CD4-positive, alpha-beta memory T cell (primary cell): ENCODE measurements around the gene HDAC3. TPM values are rescaled to one million over a fixed set of nuclear protein-coding genes. Genes with fewer than 3 reads are reported as not detected.
"Not testable (repeated sequence)": the region's sequence is repeated elsewhere in the genome, so short reads cannot be mapped to it uniquely, and the experiment has no call there.

Experiments
- CTCF ChIA-PET: fragments of 350-600 bp; sonication (Branson Sonifier 250); formaldehyde crosslinking; loops from one replicate; lab custom pipeline; 2021; ENCODE audit warnings: inconsistent platforms; ENCODE audit not compliant: partially characterized antibody; lab: Charles Lee
- POLR2A ChIA-PET: fragments of 350-600 bp; sonication (Branson Sonifier 250); formaldehyde crosslinking; loops from one replicate; lab custom pipeline; 2021; ENCODE audit not compliant: partially characterized antibody; lab: Charles Lee
- DNase-seq, 5 donors: peaks; one replicate each; pipeline versions ENCODE4 v3.0.0 to v3.0.0-alpha.2; 2020 to 2022; ENCODE audit warnings: mixed read lengths in 1 of 5
- H3K27ac ChIP-seq: one replicate; pipeline ENCODE4 v1.7.0; 2013; ENCODE audit warnings: low read depth, low read length
- H3K27me3 ChIP-seq: 2 replicates; pipeline ENCODE4 v1.7.0; 2013; ENCODE audit warnings: mild to moderate bottlenecking, low read length, moderate library complexity; ENCODE audit not compliant: insufficient read depth
- H3K36me3 ChIP-seq: 2 replicates; pipeline ENCODE4 v1.7.0; 2013; ENCODE audit warnings: mild to moderate bottlenecking, low read length, moderate library complexity; ENCODE audit not compliant: insufficient read depth
- H3K4me1 ChIP-seq: 2 replicates; pipeline ENCODE4 v1.7.0; 2013; ENCODE audit warnings: mild to moderate bottlenecking, low read length, moderate library complexity; ENCODE audit not compliant: insufficient read depth
- H3K4me3 ChIP-seq, 2 donors: one replicate each; pipeline ENCODE4 v1.7.0; 2013; ENCODE audit warnings: low read length in 2 of 2, mild to moderate bottlenecking in 1 of 2
- H3K9me3 ChIP-seq, 2 donors: one replicate each; pipeline ENCODE4 v1.7.0; 2013; ENCODE audit warnings: low read length in 2 of 2, control low read depth in 1 of 2; ENCODE audit not compliant: control insufficient read depth in 1 of 2
- H3K27ac Mint-ChIP-seq, 7 donors: one replicate each; pipeline ENCODE4 v1.8.0; 2020 to 2021; ENCODE audit warnings: mixed read lengths in 7 of 7, mild to moderate bottlenecking in 6 of 7, inconsistent platforms in 3 of 7, moderate library complexity in 3 of 7
- H3K27me3 Mint-ChIP-seq, 2 donors: one replicate each; pipeline ENCODE4 v1.8.0; 2020 to 2021; ENCODE audit warnings: mixed read lengths in 2 of 2
- H3K36me3 Mint-ChIP-seq, 2 donors: one replicate each; pipeline ENCODE4 v1.8.0; 2020 to 2021; ENCODE audit warnings: mixed read lengths in 2 of 2, inconsistent platforms in 1 of 2, mild to moderate bottlenecking in 1 of 2
- H3K4me1 Mint-ChIP-seq, 4 donors: one replicate each; pipeline ENCODE4 v1.8.0; 2020 to 2021; ENCODE audit warnings: mixed read lengths in 4 of 4, mild to moderate bottlenecking in 1 of 4
- H3K4me3 Mint-ChIP-seq, 8 donors: one replicate each; pipeline ENCODE4 v1.8.0; 2020 to 2021; ENCODE audit warnings: mixed read lengths in 8 of 8, mild to moderate bottlenecking in 7 of 8, moderate library complexity in 6 of 8, inconsistent platforms in 3 of 8
- H3K9me3 Mint-ChIP-seq, 8 donors: one replicate each; pipeline ENCODE4 v1.8.0; 2020 to 2021; ENCODE audit warnings: mixed read lengths in 8 of 8, mild to moderate bottlenecking in 5 of 8, inconsistent platforms in 3 of 8, moderate library complexity in 1 of 8
- intact Hi-C: fragments of 100-400 bp; cut with micrococcal nuclease; formaldehyde crosslinking; loops from one replicate; pipeline ENCODE4 v1.15.1; 2023
- polyA plus RNA-seq, 2 donors: library from polyadenylated mRNA; unstranded; fragments of 300-500 nt; fragmentation: Illumina TruSeq; gene quantifications; one replicate each; pipeline ENCODE4 v1.2.3, GENCODE V29; 2021
- total RNA-seq, 2 experiments: library from RNA; stranded (reverse); gene quantifications; one replicate each; pipeline ENCODE4 v1.2.3, GENCODE V29; 2021

Gene HDAC3
- total and polyA plus RNA-seq, 4 experiments from 2014 or later, result 85.1 to 137 (median 91.9) TPM

- Mint-ChIP-seq H3K9me3 (peaks cover 0 to 2% (median 0%) of the 10 kb centered on the region in 8 donors), H3K4me3 (peak overlapping the region in 7 of 8 donors; percentile 17 to 82 (median 56)), H3K4me1 (peaks cover 56 to 93% (median 71%) of the 10 kb centered on the region in 4 donors), H3K27ac (peak overlapping the region; percentile 49 to 93 (median 85)), H3K36me3 (peaks cover 14 to 52% of the 10 kb centered on the region in 2 donors), H3K27me3 (no peaks in the 10 kb centered on the region)
- Histone ChIP-seq H3K4me3 (no peak overlapping the region), H3K4me1 (peaks cover 85% of the 10 kb centered on the region), H3K27ac (peak overlapping the region; percentile 16), H3K27me3 (no peaks in the 10 kb centered on the region), H3K9me3 (no peaks in the 10 kb centered on the region), H3K36me3 (no peaks in the 10 kb centered on the region)
- DNase-seq, result no peak
- ChIA-PET POLR2A (interaction anchor here (1.3 to 8.8 kb wide), 4 partner anchors 10 to 1157 kb away, joined by 3 to 314 read pairs (median 113); no protein-coding TSS in a partner anchor), CTCF (interaction anchor here (1.0 to 28.3 kb wide), 6 partner anchors 9 to 49 kb away, joined by 3 to 712 read pairs (median 6); partner anchors contain the start of genes HDAC3 and RELL2)
- intact Hi-C loops, result no loop called here
Observed at GRCh38 chr5:141613344-141613743, 23.3 kb downstream of the HDAC3 start.

- Histone ChIP-seq H3K27ac (peak overlapping the region; percentile 22), H3K9me3 (no peaks in the 10 kb centered on the region), H3K36me3 (no peaks in the 10 kb centered on the region), H3K4me3 (no peak overlapping the region), H3K27me3 (no peaks in the 10 kb centered on the region), H3K4me1 (peaks cover 97% of the 10 kb centered on the region)
- peaks cover 62 to 93% (median 77%) of the 10 kb centered on the region in 4 donors for H3K4me1 Mint-ChIP-seq
- CTCF ChIA-PET, result interaction anchor here (0.5 to 28.3 kb wide), 3 partner anchors 8 to 19 kb away, joined by 3 to 712 read pairs (median 3); no protein-coding TSS in a partner anchor
- H3K27ac Mint-ChIP-seq, result peak overlapping the region; percentile 63 to 95 (median 77)
- DNase-seq, result no peak
- H3K27me3 Mint-ChIP-seq, result no peaks in the 10 kb centered on the region
- H3K36me3 Mint-ChIP-seq, result peaks cover 14 to 39% of the 10 kb centered on the region in 2 donors
- H3K9me3 Mint-ChIP-seq, result no peaks in the 10 kb centered on the region
- H3K4me3 Mint-ChIP-seq, result peak overlapping the region; percentile 18 to 76 (median 62)
- POLR2A ChIA-PET, result interaction anchor here (0.9 to 1.1 kb wide), 2 partner anchors 18 to 27 kb away, joined by 4 to 8 read pairs; no protein-coding TSS in a partner anchor
- intact Hi-C loops, result no loop called here
Observed at GRCh38 chr5:141611289-141611688, 25.4 kb downstream of the HDAC3 start.

- H3K4me3 ChIP-seq, H3K27me3 ChIP-seq, intact Hi-C loops, H3K36me3 ChIP-seq, H3K27me3 Mint-ChIP-seq, H3K9me3 Mint-ChIP-seq, H3K9me3 ChIP-seq, DNase-seq: not testable (repeated sequence)
- CTCF ChIA-PET, result interaction anchor here (2.6 to 11.1 kb wide), 4 partner anchors 8 to 43 kb away, joined by 8 to 169 read pairs (median 91); partner anchors contain the start of genes DIAPH1, HDAC3 and RELL2
- peak overlapping the region in 6 of 8 donors; percentile 50 to 87 (median 72) for H3K4me3 Mint-ChIP-seq
- Histone ChIP-seq H3K4me1 (peaks cover 98% of the 10 kb centered on the region), H3K27ac (peak overlapping the region; percentile 72)
- POLR2A ChIA-PET, result interaction anchor here (0.6 to 14.5 kb wide), 5 partner anchors 6 to 359 kb away, joined by 3 to 314 read pairs (median 19); partner anchors contain the start of genes DIAPH1, HDAC3, RELL2 and RNF14
- peaks cover 9 to 35% of the 10 kb centered on the region in 2 donors for H3K36me3 Mint-ChIP-seq
- H3K4me1 Mint-ChIP-seq, result peaks cover 61 to 95% (median 78%) of the 10 kb centered on the region in 4 donors
- H3K27ac Mint-ChIP-seq, result peak overlapping the region; percentile 76 to 95 (median 93)
Observed at GRCh38 chr5:141609921-141610320, 26.7 kb downstream of the HDAC3 start.

- no peak for DNase-seq
- peak overlapping the region in 5 of 8 donors; percentile 8 to 87 (median 73) for H3K4me3 Mint-ChIP-seq
- POLR2A ChIA-PET, result interaction anchor here (0.6 to 14.5 kb wide), 7 partner anchors 7 to 864 kb away, joined by 3 to 314 read pairs (median 16); partner anchors contain the start of genes DIAPH1, HDAC3, RELL2 and RNF14
Observed at GRCh38 chr5:141609044-141609443, 27.6 kb downstream of the HDAC3 start.

GRCh38 chr5:141608557-141608956 lies 28.1 kb downstream of the HDAC3 start:
- Histone ChIP-seq H3K4me3 (peak overlapping the region in 1 of 2 donors; percentile 30), H3K27ac (peak overlapping the region; percentile 72), H3K9me3 (no peaks in the 10 kb centered on the region), H3K4me1 (peaks cover 98% of the 10 kb centered on the region), H3K27me3 (no peaks in the 10 kb centered on the region), H3K36me3 (no peaks in the 10 kb centered on the region)
- intact Hi-C loops, result no loop called here
- H3K27me3 Mint-ChIP-seq, result no peaks in the 10 kb centered on the region
- DNase-seq, result no peak
- peaks cover 63 to 95% (median 79%) of the 10 kb centered on the region in 4 donors for H3K4me1 Mint-ChIP-seq
- H3K36me3 Mint-ChIP-seq, result peaks cover 9 to 35% of the 10 kb centered on the region in 2 donors
- no peaks in the 10 kb centered on the region for H3K9me3 Mint-ChIP-seq
- peak overlapping the region; percentile 18 to 87 (median 62) for H3K4me3 Mint-ChIP-seq
- POLR2A ChIA-PET, result interaction anchor here (0.7 to 14.5 kb wide), 6 partner anchors 8 to 865 kb away, joined by 3 to 314 read pairs (median 18); partner anchors contain the start of genes DIAPH1, HDAC3 and RELL2
- peak overlapping the region; percentile 88 to 94 (median 90) for H3K27ac Mint-ChIP-seq
- CTCF ChIA-PET, result interaction anchor here (1.1 to 11.1 kb wide), 7 partner anchors 9 to 96 kb away, joined by 3 to 169 read pairs (median 8); partner anchors contain the start of genes DIAPH1, HDAC3 and RELL2

More at GRCh38 chr5:141609044-141609443, 27.6 kb downstream of the HDAC3 start:
- intact Hi-C loops, result no loop called here
- Mint-ChIP-seq H3K27me3 (no peaks in the 10 kb centered on the region), H3K27ac (peak overlapping the region; percentile 88 to 95 (median 93)), H3K4me1 (peaks cover 63 to 95% (median 78%) of the 10 kb centered on the region in 4 donors), H3K9me3 (no peaks in the 10 kb centered on the region), H3K36me3 (peaks cover 9 to 35% of the 10 kb centered on the region in 2 donors)
- Histone ChIP-seq H3K27me3 (no peaks in the 10 kb centered on the region), H3K4me1 (peaks cover 98% of the 10 kb centered on the region), H3K4me3 (no peak overlapping the region), H3K36me3 (no peaks in the 10 kb centered on the region), H3K9me3 (no peaks in the 10 kb centered on the region), H3K27ac (peak overlapping the region; percentile 72)
- CTCF ChIA-PET, result interaction anchor here (1.1 to 11.1 kb wide), 7 partner anchors 9 to 96 kb away, joined by 3 to 169 read pairs (median 8); partner anchors contain the start of genes DIAPH1, HDAC3 and RELL2

- peak overlapping the region; percentile 72 for H3K27ac ChIP-seq
- Mint-ChIP-seq H3K27ac (peak overlapping the region; percentile 89 to 95 (median 93)), H3K4me3 (peak overlapping the region; percentile 33 to 87 (median 62)), H3K36me3 (peaks cover 9 to 32% of the 10 kb centered on the region in 2 donors), H3K9me3 (no peaks in the 10 kb centered on the region), H3K27me3 (no peaks in the 10 kb centered on the region), H3K4me1 (peaks cover 62 to 95% (median 79%) of the 10 kb centered on the region in 4 donors)
- ChIA-PET POLR2A (interaction anchor here (0.9 to 14.5 kb wide), 5 partner anchors 8 to 30 kb away, joined by 3 to 314 read pairs (median 19); partner anchors contain the start of genes DIAPH1, HDAC3 and RELL2), CTCF (interaction anchor here (1.1 to 11.1 kb wide), 8 partner anchors 10 to 95 kb away, joined by 3 to 169 read pairs (median 7); partner anchors contain the start of genes DIAPH1, HDAC3 and RELL2)
- H3K36me3 ChIP-seq, result no peaks in the 10 kb centered on the region
- H3K9me3 ChIP-seq, result no peaks in the 10 kb centered on the region
- peaks cover 98% of the 10 kb centered on the region for H3K4me1 ChIP-seq
- DNase-seq, result no peak
- H3K4me3 ChIP-seq, result peak overlapping the region in 1 of 2 donors; percentile 30
- H3K27me3 ChIP-seq, result no peaks in the 10 kb centered on the region
- intact Hi-C loops, result no loop called here
Observed at GRCh38 chr5:141608046-141608445, 28.6 kb downstream of the HDAC3 start.
